Adrenal gland (tissue), 12 donors: Measurements from ENCODE around the gene LARGE2. TPM values are rescaled to one million over a fixed set of nuclear protein-coding genes. Genes with fewer than 3 reads are reported as not detected.

ENCODE experiments used
- DNase-seq, 7 donors: peaks; one replicate each; pipeline ENCODE4 v3.0.0-alpha.2; 2019 to 2020
- H3K27ac ChIP-seq, 5 donors: fragments of 200-600 bp; sonication (generic) in 4 of 5; 1 replicate in 3 of 5; 2 replicates in 2 of 5; pipeline versions ENCODE4 v1.5.1 to v1.8.0; 2016 to 2020; ENCODE audit warnings: mild to moderate bottlenecking in 1 of 5
- H3K27me3 ChIP-seq: fragments of 200-600 bp; 2 replicates; pipeline ENCODE4 v1.8.0; 2021
- H3K36me3 ChIP-seq, 2 donors: fragments of 200-600 bp; replicated peaks in 1 of 2; 1 replicate in 1 of 2; 2 replicates in 1 of 2; pipeline versions ENCODE4 v1.5.1 to v1.8.0; 2018 to 2022
- H3K4me1 ChIP-seq, 2 donors: fragments of 200-600 bp; replicated peaks in 1 of 2; 1 replicate in 1 of 2; 2 replicates in 1 of 2; pipeline versions ENCODE4 v1.5.1 to v1.8.0; 2018 to 2021
- H3K4me3 ChIP-seq, 4 donors: fragments of 200-600 bp; sonication (generic) in 3 of 4; one replicate each; pipeline ENCODE4 v1.5.1; 2016 to 2018
- H3K9me3 ChIP-seq, 3 donors: fragments of 200-600 bp; sonication (generic) in 1 of 3; replicated peaks in 1 of 3; 1 replicate in 2 of 3; 2 replicates in 1 of 3; pipeline versions ENCODE4 v1.5.1 to v1.8.0; 2016 to 2021
- CTCF ChIP-seq, 6 experiments: fragments of 450-650 bp in 4 of 6; fragments of 200-600 bp in 2 of 6; sonication (generic) in 1 of 6; IDR thresholded peaks; 1 replicate in 5 of 6; 2 replicates in 1 of 6; pipeline versions ENCODE4 v1.5.1 to v1.8.0; 2016 to 2021; ENCODE audit warnings: antibody characterized with exemption in 6 of 6, mild to moderate bottlenecking in 2 of 6, moderate library complexity in 1 of 6
- POLR2A ChIP-seq, 2 donors: fragments of 450-650 bp; IDR thresholded peaks; one replicate each; pipeline ENCODE4 v1.6.1; 2017; ENCODE audit warnings: antibody characterized with exemption in 2 of 2, mild to moderate bottlenecking in 2 of 2, moderate library complexity in 1 of 2
- WGBS, 4 donors: extraction: QIAGEN DNeasy Blood & Tissue Kit in 2 of 4; methylation state at CpG; one replicate each; pipeline versions ENCODE4 v1.1.5 to v1.1.7; 2013 to 2017; 5-methylcytosine and 5-hydroxymethylcytosine counted together
- intact Hi-C, 2 donors: fragments of 100-400 bp; cut with DNase I; formaldehyde crosslinking; loops; one replicate each; pipeline versions ENCODE4 v1.14.1 to v1.15.0; 2022 to 2023
- polyA plus RNA-seq, 3 donors: library from polyadenylated mRNA; stranded (reverse); fragments of 200-250 nt in 2 of 3; fragments of 350-450 nt in 1 of 3; fragmentation: Illumina TruSeq in 1 of 3; extraction: RNeasy Lipid Tissue Mini Kit (QIAGEN cat#74804) in 1 of 3; gene quantifications; one replicate each; pipeline ENCODE4 v1.2.3, GENCODE V29; 2013 to 2014
- total RNA-seq, 9 donors: library from RNA; depleted of rRNA in 4 of 9; stranded (reverse); fragments of >200 nt in 4 of 9; fragments of 120-200 nt in 1 of 9; fragmentation: NEBNext Ultra II Directional in 1 of 9; extraction: Animal tissue kit (Norgen Biotek cat#: 25700) in 1 of 9; gene quantifications; one replicate each; pipeline versions ENCODE4 v1.1.0 to v1.2.4, GENCODE V29; 2013 to 2023
- donor health status: healthy with polysubstance abuse.
- donor health status: Bipolar disorder and iron deficiency.
- donor health status: DM: yes; HTN: yes; CAD: no.
- donor health status: DM: no; HTN: no; CAD: no.
- donor health status: DM: no; HTN: no; CAD: no.
- donor health status: DM: yes; HTN: yes; CAD: no.

Gene LARGE2
- total and polyA plus RNA-seq, 12 donors = 1.0 to 13.0 (median 4.1) TPM

- WGBS, 4 donors = 80 to 92% (median 91%) methylated on average over 4 of the region's 4 CpGs
- Histone ChIP-seq H3K4me3 (no peak overlapping the region), H3K27me3 (no peaks in the 10 kb centered on the region), H3K27ac (no peak overlapping the region), H3K9me3 (no peaks in the 10 kb centered on the region), H3K4me1 (no peaks in the 10 kb centered on the region), H3K36me3 (peaks cover 0 to 53% of the 10 kb centered on the region in 2 donors)
- intact Hi-C loops = no loop called here
- no peak for DNase-seq
- TF ChIP-seq POLR2A (IDR thresholded peaks at IDR 0.05) = no peak
- no peak for TF ChIP-seq CTCF (IDR thresholded peaks at IDR 0.05)
These were observed 51.1 kb downstream of the LARGE2 start for GRCh38 chr11:45973601-45974000.

GRCh38 chr11:45974806-45975205, 52.4 kb downstream of the LARGE2 start:
- no peak for DNase-seq
- Histone ChIP-seq H3K27me3 (no peaks in the 10 kb centered on the region), H3K36me3 (peaks cover 0 to 53% of the 10 kb centered on the region in 2 donors), H3K4me1 (no peaks in the 10 kb centered on the region), H3K4me3 (no peak overlapping the region), H3K9me3 (no peaks in the 10 kb centered on the region), H3K27ac (no peak overlapping the region)
- intact Hi-C loops = no loop called here
- no peak for TF ChIP-seq POLR2A (IDR thresholded peaks at IDR 0.05)
- TF ChIP-seq CTCF (IDR thresholded peaks at IDR 0.05) = no peak
- WGBS, 4 donors = 95 to 100% (median 98%) methylated on average over 1 of the region's 1 CpG

Other genes starting within 250 kb of the LARGE2 start
- 10 to 100 TPM in 6 of 9 donors, 1 to 10 TPM in 3; 4.4 to 17.3 (median 11.1) TPM for gene SLC35C1, start 117.5 kb upstream of the LARGE2 start, total RNA-seq
- 1 to 10 TPM; 6.3 to 8.2 (median 7.8) TPM for gene SLC35C1, start 117.5 kb upstream of the LARGE2 start, polyA plus RNA-seq
- gene CRY2, start 75.2 kb upstream of the LARGE2 start, total RNA-seq = 10 to 100 TPM; 25.1 to 57.4 (median 32.9) TPM
- gene CRY2, start 75.2 kb upstream of the LARGE2 start, polyA plus RNA-seq = 10 to 100 TPM; 14.7 to 19.1 (median 14.9) TPM
- gene MAPK8IP1, start 37.0 kb upstream of the LARGE2 start, total RNA-seq = 10 to 100 TPM; 28.2 to 73.7 (median 33.2) TPM
- gene MAPK8IP1, start 37.0 kb upstream of the LARGE2 start, polyA plus RNA-seq = 10 to 100 TPM; 14.5 to 39.5 (median 33.3) TPM
- 1 to 10 TPM in 1 of 9 donors, under 1 TPM in 4, not detected in 4; 0.35 to 1.2 (median 0.88) TPM for gene FREY1, start 15.4 kb upstream of the LARGE2 start, total RNA-seq
- gene FREY1, start 15.4 kb upstream of the LARGE2 start, polyA plus RNA-seq = under 1 TPM in 2 of 3 donors, not detected in 1; 0.30 to 0.56 TPM
- gene PEX16, start 4.8 kb upstream of the LARGE2 start, total RNA-seq = 10 to 100 TPM; 32.6 to 48.5 (median 39.6) TPM
- gene PEX16, start 4.8 kb upstream of the LARGE2 start, polyA plus RNA-seq = 10 to 100 TPM in 2 of 3 donors, 1 to 10 TPM in 1; 7.6 to 67.6 (median 52.8) TPM
- 10 to 100 TPM; 28.4 to 85.1 (median 41.3) TPM for gene PHF21A, start 198.8 kb downstream of the LARGE2 start, total RNA-seq
- gene PHF21A, start 198.8 kb downstream of the LARGE2 start, polyA plus RNA-seq = 10 to 100 TPM; 28.9 to 48.7 (median 38.4) TPM